Measurements from ENCODE around the gene DMD. TPM values are rescaled to one million over a fixed set of nuclear protein-coding genes. Genes with fewer than 3 reads are reported as not detected.

The DMD gene
- total RNA-seq, 1 donor from 2014 or later: 1.7 TPM

DNA sequence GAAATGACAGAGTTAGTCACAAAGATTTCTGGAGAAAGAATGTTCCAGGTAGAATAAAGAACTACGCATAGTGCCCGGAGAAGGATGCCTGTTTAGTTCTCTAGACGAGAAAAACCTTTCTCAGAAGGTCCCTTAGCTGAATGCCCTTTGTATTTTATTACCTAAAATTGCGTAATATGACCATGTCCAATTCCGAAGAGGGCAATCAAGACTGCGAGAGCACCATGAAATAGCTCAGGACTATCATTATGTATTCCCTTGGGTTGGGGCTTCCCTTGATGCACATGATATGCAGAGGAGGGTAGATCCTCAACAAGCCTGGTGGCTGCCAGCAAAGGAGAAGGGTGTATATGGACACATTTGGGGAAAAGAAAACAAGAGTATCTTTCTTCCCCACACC is 1781.4 kb downstream of the DMD start:
- Mint-ChIP-seq H3K4me3 (ENCODE audit: unreplicated experiment) (no peak overlapping the region), H3K9me3 (ENCODE audit: unreplicated experiment) (peaks cover 2% of the 10 kb centered on the region), H3K27me3 (ENCODE audit: unreplicated experiment) (no peaks in the 10 kb centered on the region), H3K36me3 (ENCODE audit: unreplicated experiment) (no peaks in the 10 kb centered on the region), H3K27ac (ENCODE audit: unreplicated experiment) (no peak overlapping the region), H3K4me1 (ENCODE audit: low read depth, unreplicated experiment) (no peaks in the 10 kb centered on the region)
- TF ChIP-seq, protein P1, sequence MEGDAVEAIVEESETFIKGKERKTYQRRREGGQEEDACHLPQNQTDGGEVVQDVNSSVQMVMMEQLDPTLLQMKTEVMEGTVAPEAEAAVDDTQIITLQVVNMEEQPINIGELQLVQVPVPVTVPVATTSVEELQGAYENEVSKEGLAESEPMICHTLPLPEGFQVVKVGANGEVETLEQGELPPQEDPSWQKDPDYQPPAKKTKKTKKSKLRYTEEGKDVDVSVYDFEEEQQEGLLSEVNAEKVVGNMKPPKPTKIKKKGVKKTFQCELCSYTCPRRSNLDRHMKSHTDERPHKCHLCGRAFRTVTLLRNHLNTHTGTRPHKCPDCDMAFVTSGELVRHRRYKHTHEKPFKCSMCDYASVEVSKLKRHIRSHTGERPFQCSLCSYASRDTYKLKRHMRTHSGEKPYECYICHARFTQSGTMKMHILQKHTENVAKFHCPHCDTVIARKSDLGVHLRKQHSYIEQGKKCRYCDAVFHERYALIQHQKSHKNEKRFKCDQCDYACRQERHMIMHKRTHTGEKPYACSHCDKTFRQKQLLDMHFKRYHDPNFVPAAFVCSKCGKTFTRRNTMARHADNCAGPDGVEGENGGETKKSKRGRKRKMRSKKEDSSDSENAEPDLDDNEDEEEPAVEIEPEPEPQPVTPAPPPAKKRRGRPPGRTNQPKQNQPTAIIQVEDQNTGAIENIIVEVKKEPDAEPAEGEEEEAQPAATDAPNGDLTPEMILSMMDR (IDR thresholded peaks at IDR 0.05; ENCODE audit: partially characterized antibody, unreplicated experiment): no peak
- DNase-seq: no peak

DNA sequence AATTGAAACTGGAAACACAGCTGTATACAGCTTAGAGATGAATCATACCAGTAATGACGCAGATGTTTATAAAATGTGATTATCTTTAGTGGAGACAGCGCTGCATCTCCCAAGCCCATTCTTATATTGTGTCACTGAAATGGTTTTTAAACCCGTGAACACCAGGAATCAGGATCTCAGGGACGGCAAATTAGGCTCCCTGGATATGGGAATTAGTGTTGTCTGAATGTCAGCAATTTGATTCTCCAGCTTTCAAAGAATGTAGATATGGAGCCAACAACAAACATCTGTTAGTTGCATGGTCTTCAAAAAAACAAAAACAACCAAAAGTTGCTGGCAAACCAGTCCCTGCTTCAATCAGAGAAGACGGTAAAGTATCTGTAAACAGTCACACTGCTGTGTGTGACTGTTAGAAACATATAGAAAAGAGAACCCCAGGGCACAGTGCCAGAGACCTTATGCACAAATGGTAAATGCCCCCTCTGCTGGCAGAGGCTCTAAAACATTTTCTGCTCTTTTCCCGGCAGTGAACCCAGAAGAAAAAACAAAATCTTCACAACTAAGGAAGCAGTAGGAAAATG is 1787.7 kb downstream of the DMD start:
- TF ChIP-seq, protein P1 (IDR thresholded peaks at IDR 0.05; ENCODE audit: partially characterized antibody, unreplicated experiment): peak; percentile 19
- no peak overlapping the region for H3K27ac Mint-ChIP-seq (ENCODE audit: unreplicated experiment)
- no peaks in the 10 kb centered on the region for H3K27me3 Mint-ChIP-seq (ENCODE audit: unreplicated experiment)
- H3K4me3 Mint-ChIP-seq (ENCODE audit: unreplicated experiment): no peak overlapping the region
- DNase-seq: no peak
- no peaks in the 10 kb centered on the region for H3K4me1 Mint-ChIP-seq (ENCODE audit: low read depth, unreplicated experiment)
- no peaks in the 10 kb centered on the region for H3K9me3 Mint-ChIP-seq (ENCODE audit: unreplicated experiment)
- no peaks in the 10 kb centered on the region for H3K36me3 Mint-ChIP-seq (ENCODE audit: unreplicated experiment)

GRCh38 chrX:31421441-31421840 is 1789.9 kb downstream of the DMD start:
- TF ChIP-seq, protein P1 (IDR thresholded peaks at IDR 0.05; ENCODE audit: partially characterized antibody, unreplicated experiment): no peak
- Mint-ChIP-seq H3K36me3 (ENCODE audit: unreplicated experiment) (no peaks in the 10 kb centered on the region), H3K27ac (ENCODE audit: unreplicated experiment) (no peak overlapping the region), H3K4me3 (ENCODE audit: unreplicated experiment) (no peak overlapping the region), H3K27me3 (ENCODE audit: unreplicated experiment) (no peaks in the 10 kb centered on the region), H3K4me1 (ENCODE audit: low read depth, unreplicated experiment) (no peaks in the 10 kb centered on the region), H3K9me3 (ENCODE audit: unreplicated experiment) (no peaks in the 10 kb centered on the region)
- DNase-seq: no peak

DNA sequence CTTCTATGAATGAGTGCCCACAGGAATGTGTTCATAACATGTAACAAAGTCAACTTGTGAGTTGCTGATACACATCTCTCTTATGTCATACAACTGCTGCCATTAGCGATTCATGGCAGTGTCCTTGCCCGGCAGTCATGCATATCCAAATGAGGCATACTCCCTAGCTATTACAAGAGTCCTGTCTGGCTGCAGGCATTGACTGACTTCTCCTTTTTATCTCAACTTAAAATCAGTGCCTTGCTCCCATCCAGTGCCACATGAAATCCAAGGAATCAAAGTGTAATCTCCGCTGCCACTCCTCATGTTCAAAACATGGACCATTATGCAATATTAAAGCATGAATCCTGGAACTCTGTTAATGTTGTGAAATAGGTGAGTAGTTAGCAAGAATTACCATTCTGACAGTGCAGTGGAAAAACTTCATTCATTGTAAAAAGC is 1790.6 kb downstream of the DMD start:
- Mint-ChIP-seq H3K27ac (ENCODE audit: unreplicated experiment) (no peak overlapping the region), H3K9me3 (ENCODE audit: unreplicated experiment) (no peaks in the 10 kb centered on the region), H3K27me3 (ENCODE audit: unreplicated experiment) (no peaks in the 10 kb centered on the region), H3K36me3 (ENCODE audit: unreplicated experiment) (no peaks in the 10 kb centered on the region), H3K4me1 (ENCODE audit: low read depth, unreplicated experiment) (no peaks in the 10 kb centered on the region), H3K4me3 (ENCODE audit: unreplicated experiment) (no peak overlapping the region)
- TF ChIP-seq, protein P1 (IDR thresholded peaks at IDR 0.05; ENCODE audit: partially characterized antibody, unreplicated experiment): no peak
- no peak for DNase-seq

- Mint-ChIP-seq H3K27ac (ENCODE audit: unreplicated experiment) (no peak overlapping the region), H3K36me3 (ENCODE audit: unreplicated experiment) (no peaks in the 10 kb centered on the region), H3K9me3 (ENCODE audit: unreplicated experiment) (no peaks in the 10 kb centered on the region), H3K4me3 (ENCODE audit: unreplicated experiment) (no peak overlapping the region), H3K4me1 (ENCODE audit: low read depth, unreplicated experiment) (no peaks in the 10 kb centered on the region), H3K27me3 (ENCODE audit: unreplicated experiment) (no peaks in the 10 kb centered on the region)
- DNase-seq: no peak
- TF ChIP-seq, protein P1 (IDR thresholded peaks at IDR 0.05; ENCODE audit: partially characterized antibody, unreplicated experiment): no peak
Measured at GRCh38 chrX:31420302-31420701, 1791.0 kb downstream of the DMD start.
